T follicular helper cell (primary cell): Measurements from ENCODE around the gene ABCG4.
"Not testable (repeated sequence)": the region's sequence is repeated elsewhere in the genome, so short reads cannot be mapped to it uniquely, and the experiment has no call there.

Experiments used
- DNase-seq: peaks from one replicate; pipeline ENCODE4 v3.0.0-alpha.2; 2020; ENCODE audit warnings: low read depth
- total RNA-seq, 2 experiments: gene quantifications; one replicate each; lab custom pipeline; 2026; lab: John Stamatoyannopoulos, UW

Gene ABCG4
- total RNA-seq: 0 to 0.24 reads per million in 2 experiments

GRCh38 chr11:119149018-119149785 lies at the start of gene ABCG4:
ABCG4 (plus strand) TSS chr11:119149052; CDS start chr11:119149966, 914 bp downstream.
- no peak for DNase-seq

DNA sequence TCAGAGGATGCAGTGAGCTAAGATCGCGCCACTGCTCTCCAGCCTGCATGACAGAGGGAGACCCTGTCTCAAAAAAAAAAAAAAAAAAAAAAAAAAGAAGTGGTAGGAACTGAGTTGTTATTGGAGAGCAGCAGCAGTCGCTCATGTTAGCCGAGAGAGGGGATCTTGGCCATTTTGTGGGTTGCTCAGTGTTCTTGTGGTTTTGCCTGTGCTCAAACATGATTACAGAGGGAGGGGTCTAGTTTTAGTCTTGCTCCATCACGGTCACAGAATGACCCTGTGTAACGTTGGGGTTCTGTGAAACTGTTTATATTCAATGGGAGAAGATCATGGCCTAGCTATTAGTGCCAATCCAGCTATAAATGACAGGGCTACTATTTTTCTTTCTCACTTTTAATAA lies 49.1 kb upstream of the ABCG4 start:
- DNase-seq: no peak

DNA sequence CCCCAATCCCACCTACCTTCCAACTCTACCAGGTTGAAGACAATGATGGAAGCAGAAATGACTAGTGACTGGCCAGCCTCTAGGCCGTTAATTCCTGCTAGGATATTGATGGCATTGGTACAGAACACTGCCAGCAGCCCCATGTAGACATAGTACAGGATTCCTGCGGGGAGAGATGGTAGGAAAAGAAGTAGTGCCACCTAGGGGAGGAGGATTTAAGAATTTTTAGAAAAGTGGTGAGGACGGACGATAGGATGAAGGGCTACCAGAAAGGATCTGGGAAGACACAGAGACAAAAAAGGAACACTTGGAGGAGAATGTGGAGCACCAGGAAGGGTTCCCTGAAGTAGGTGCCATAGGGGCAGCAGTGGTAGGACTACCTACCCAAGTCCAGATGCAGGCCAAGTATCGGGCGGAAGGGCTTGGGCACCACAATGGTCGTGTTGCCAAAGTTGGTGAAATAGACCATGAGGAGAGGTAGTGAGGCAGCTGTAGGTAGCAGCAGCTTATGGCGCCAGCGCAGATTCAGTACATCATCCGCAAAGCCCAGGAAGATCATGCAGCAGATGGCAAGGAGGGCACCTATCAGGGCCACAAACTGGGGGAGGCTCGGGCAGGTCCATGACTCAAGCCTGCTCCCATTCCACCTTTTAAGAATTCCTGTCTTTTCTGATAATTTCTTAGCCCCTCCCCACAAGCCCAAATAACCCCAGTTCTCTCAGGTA lies 48.4 kb upstream of the ABCG4 start:
- DNase-seq: no peak

- DNase-seq: no peak
These were observed 47.7 kb upstream of the ABCG4 start for GRCh38 chr11:119100994-119101758.

DNA sequence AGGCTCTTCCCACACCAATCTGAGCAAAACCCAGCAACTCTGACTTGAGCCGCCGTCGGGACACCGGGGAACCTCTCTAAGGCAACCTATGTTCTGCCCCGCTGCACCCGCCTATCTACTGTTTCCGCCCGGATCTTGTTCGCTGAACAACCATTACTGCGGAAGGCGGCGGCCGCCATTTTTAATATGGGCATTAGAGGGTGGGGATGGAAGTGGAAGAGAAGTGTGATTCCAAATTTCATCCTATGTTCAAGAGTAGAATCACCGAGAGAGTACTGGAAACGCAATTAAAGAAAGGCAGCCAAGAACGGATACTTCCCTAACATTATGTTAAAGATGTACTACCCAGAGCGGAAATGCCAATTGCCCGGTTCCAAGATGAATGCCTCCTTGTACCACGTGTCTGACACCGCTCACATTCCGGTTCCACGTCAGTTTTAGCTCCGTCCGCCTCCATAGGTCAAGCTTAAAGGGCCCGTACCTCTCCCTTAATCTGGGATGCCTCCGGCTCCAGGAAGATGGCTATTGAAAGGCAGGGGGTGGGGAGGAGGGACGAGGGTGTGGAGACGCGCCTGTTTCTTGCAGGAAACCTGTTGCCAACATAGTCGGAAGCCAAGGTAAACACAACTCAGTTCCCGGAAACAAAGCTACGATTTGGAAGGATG lies 47.0 kb upstream of the ABCG4 start, which contains the start of gene DPAGT1:
Gene DPAGT1 (minus strand): TSS at position 95 of the 665 bp plus-strand sequence. CDS start 198 bp downstream, outside the sequence.
- peak; percentile 78 for DNase-seq

- DNase-seq: not testable (repeated sequence)
These were observed 45.6 kb upstream of the ABCG4 start for GRCh38 chr11:119103161-119103664.

DNA sequence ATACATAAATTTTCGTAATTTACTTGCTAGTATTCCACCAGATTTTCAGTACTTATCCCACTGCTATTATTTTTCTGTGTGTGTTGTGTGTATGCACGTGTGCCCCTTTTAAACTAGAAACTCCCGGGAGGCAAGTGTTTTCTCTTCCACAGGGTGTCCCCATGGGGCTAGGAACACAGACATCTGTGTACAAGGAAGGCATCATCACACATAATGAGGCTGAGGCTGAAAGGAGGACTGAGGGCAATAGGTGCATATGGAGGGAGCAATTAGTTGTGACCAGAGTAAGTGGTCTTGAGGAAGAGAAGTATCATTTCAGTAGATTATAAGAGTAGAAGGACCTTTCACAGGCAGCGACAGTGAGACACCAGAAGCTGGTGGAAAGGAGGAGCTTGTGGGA lies 45.1 kb upstream of the ABCG4 start:
- no peak for DNase-seq

GRCh38 chr11:119106564-119107537 lies 42.0 kb upstream of the ABCG4 start, which contains the start of gene C2CD2L:
C2CD2L (plus strand) TSS chr11:119107344; CDS start chr11:119107742, 398 bp downstream.
- peak; percentile 84 for DNase-seq

DNA sequence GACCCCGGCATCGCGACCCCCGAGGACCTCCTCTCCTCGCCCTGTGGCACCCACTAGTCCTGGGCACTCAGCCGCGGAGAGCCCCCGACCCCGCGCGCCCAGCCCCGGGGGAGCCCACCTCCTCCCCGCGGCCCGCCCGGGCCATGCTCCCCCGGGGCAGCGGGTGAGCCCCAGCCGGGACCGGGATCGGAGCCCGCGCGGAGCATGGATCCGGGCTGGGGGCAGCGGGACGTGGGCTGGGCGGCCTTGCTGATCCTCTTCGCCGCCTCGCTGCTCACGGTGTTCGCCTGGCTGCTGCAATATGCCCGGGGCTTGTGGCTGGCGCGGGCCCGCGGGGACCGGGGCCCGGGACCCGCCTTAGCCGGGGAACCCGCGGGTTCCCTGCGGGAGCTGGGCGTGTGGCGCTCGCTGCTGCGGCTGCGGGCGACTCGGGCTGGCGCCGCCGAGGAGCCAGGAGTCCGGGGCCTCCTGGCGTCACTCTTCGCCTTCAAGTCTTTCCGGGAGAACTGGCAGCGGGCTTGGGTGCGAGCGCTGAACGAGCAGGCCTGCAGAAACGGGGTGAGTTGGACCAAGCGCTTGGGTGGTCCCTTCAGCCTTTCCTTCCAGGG lies 41.2 kb upstream of the ABCG4 start:
- DNase-seq: no peak

- DNase-seq: no peak
These were observed 40.6 kb upstream of the ABCG4 start for GRCh38 chr11:119108146-119108856.

DNA sequence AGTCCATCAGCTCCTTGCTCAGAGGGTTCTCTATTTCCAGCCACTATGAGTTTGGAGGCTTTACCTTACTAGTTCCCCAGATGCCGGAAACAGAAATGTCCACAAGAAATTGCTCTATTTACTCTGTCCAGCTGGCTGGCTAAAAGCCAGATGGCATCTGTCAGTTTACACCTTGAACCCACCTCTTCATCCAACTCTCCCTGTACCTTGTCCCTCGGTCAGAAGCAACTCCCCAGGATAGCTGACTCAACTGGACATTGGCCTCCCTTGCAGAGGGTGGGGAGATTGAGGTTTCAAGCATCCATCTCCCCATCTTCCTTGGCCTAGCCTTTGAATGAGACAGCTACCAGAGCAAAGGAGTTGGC lies 40.0 kb upstream of the ABCG4 start:
- DNase-seq: no peak

- DNase-seq: no peak
These were observed 39.0 kb upstream of the ABCG4 start for GRCh38 chr11:119109843-119110242.

DNA sequence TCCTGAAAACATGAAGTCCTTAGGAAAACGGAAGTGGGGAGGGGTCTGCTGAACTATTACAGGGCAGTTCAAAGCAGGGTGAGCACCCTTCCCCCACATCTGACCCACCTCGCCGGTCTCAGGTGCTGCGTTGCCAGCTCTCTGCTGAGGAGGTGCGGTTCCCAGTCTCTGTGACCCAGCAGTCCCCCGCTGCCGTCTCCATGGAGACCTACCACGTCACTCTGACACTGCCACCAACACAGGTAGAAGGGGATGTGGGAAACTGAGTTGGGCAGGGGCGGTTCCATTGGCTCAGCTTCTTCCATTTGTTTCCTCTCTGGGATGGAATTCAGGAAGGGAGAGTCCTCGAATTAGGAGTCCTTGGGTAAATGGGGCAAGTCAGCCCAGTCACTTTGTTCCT lies 38.4 kb upstream of the ABCG4 start:
- DNase-seq: no peak

- DNase-seq: no peak
These were observed 37.4 kb upstream of the ABCG4 start for GRCh38 chr11:119111361-119111925.

DNA sequence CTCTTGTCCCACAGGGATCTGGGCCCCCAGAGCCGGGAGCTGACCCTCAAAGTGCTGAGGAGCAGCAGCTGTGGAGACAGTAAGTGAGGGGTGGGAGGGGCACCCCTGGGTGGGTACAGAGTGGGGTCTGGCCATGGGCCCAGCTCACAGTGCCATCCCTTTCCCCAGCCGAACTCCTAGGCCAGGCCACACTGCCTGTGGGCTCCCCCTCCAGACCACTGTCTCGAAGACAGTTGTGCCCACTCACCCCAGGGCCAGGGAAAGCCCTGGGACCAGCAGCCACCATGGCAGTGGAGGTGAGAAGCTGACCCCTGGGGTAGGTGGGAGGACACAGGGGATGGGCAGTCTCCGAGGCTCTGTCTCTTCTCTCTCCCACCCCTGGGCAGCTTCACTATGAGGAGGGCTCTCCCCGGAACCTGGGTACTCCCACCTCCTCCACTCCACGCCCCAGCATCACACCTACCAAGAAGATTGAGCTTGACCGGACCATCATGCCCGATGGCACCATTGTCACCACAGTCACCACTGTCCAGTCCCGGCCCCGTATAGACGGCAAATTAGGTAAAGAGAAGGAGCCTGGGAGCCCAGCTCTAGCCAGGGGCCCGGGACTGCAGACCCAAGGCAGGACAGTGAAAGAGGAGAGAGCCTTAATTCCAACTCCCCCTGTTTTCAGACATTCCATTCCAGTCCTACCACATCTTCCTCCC lies 36.4 kb upstream of the ABCG4 start:
- no peak for DNase-seq

- no peak for DNase-seq
These were observed 35.1 kb upstream of the ABCG4 start for GRCh38 chr11:119113716-119114115.

- no peak for DNase-seq
These were observed 34.5 kb upstream of the ABCG4 start for GRCh38 chr11:119114351-119114750.
